HG02642 (cell line): ENCODE results near the gene ARF1.
A peak's percentile ranks its signal among the peaks of the same experiment; 100 is the strongest.

Source experiments
- ATAC-seq: cut with Tn5 transposase; IDR thresholded peaks from one replicate; pipeline ENCODE4 v1.9.1; 2021; ENCODE audit warnings: mild to moderate bottlenecking; ENCODE audit not compliant: unreplicated experiment, poor library complexity

Gene ARF1

GRCh38 chr1:228068359-228068758 is 14.1 kb upstream of the ARF1 start:
- no peak for ATAC-seq

GRCh38 chr1:228070173-228070572 is 12.3 kb upstream of the ARF1 start:
- no peak for ATAC-seq

GRCh38 chr1:228070851-228071250 is 11.7 kb upstream of the ARF1 start:
- ATAC-seq, result no peak

- no peak for ATAC-seq
Observed at GRCh38 chr1:228071839-228072657, 10.5 kb upstream of the ARF1 start.

- no peak for ATAC-seq
Observed at GRCh38 chr1:228072658-228073043, 9.9 kb upstream of the ARF1 start.

- ATAC-seq, result no peak
Observed at GRCh38 chr1:228073061-228073856, 9.2 kb upstream of the ARF1 start.

GRCh38 chr1:228073857-228074545 is 8.5 kb upstream of the ARF1 start:
- no peak for ATAC-seq

GRCh38 chr1:228074954-228075730 is 7.4 kb upstream of the ARF1 start:
- no peak for ATAC-seq

- ATAC-seq, result no peak
Observed at GRCh38 chr1:228075801-228076271, 6.7 kb upstream of the ARF1 start.

- ATAC-seq, result no peak
Observed at GRCh38 chr1:228076796-228077430, 5.6 kb upstream of the ARF1 start.

GRCh38 chr1:228077565-228078330 is 4.8 kb upstream of the ARF1 start:
- ATAC-seq, result no peak

GRCh38 chr1:228079013-228079412 is 3.5 kb upstream of the ARF1 start:
- ATAC-seq, result no peak

GRCh38 chr1:228079601-228080263 is 2.8 kb upstream of the ARF1 start:
- ATAC-seq, result no peak

- ATAC-seq, result no peak
Observed at GRCh38 chr1:228081144-228081543, 1.4 kb upstream of the ARF1 start.

- peak; percentile 25 for ATAC-seq
Observed at GRCh38 chr1:228081578-228082213, 812 bp upstream of the ARF1 start.

GRCh38 chr1:228082918-228083870 is 686 bp downstream of the ARF1 start:
- peak; percentile 26 for ATAC-seq

GRCh38 chr1:228083871-228084278 is 1.4 kb downstream of the ARF1 start:
- ATAC-seq, result no peak
